ENCODE measurements around the gene FASLG. TPM values are rescaled to one million over a fixed set of nuclear protein-coding genes. Genes with fewer than 3 reads are reported as not detected.
"Not testable (repeated sequence)": the region's sequence is repeated elsewhere in the genome, so short reads cannot be mapped to it uniquely, and the experiment has no call there.

The FASLG gene
- total RNA-seq, 1 donor from 2014 or later: not detected

DNA sequence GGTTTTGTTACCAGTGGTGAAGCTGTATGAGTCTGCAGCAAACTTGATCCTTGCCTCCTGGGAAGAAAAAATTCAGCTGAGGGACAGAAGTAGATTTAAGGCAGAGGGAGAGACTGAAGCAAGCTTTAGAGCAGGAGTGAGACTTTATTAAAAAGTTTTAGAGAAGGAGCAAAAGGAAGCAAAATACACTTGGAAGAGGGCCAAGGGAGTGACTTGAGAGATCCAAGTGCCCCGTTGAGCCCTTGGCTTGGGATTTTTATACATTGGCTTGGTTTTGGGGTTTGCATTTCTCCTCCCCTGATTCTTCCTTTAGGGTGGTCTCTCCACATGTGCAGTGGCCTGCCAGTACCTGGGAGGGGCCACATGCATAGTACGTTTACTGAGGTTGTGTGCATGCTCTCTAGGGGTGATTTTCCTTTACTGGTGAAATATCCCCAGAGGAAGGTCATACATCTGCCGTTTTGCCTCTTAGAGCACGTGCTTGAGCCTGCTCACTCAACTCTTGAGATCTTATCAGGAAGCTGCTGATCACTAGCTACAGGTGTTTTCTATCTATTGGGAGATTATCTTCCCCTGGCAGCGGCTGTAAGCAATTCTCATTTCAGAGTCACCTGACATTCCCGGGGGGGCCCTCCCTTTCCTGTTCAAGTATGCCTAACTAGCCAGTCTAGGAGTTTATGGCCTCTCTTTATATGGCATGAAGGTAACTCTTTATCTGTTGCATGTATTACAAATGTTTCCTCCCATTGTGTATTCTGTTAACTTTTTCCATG lies 20.3 kb downstream of the FASLG start:
- H3K4me1 Mint-ChIP-seq (ENCODE audit: low read depth, unreplicated experiment): peaks cover 3% of the 10 kb centered on the region
- H3K27me3 Mint-ChIP-seq (ENCODE audit: unreplicated experiment): no peaks in the 10 kb centered on the region
- H3K36me3 Mint-ChIP-seq (ENCODE audit: unreplicated experiment): no peaks in the 10 kb centered on the region
- peaks cover 5% of the 10 kb centered on the region for H3K9me3 Mint-ChIP-seq (ENCODE audit: unreplicated experiment)
- no peak overlapping the region for H3K4me3 Mint-ChIP-seq (ENCODE audit: unreplicated experiment)
- no peak overlapping the region for H3K27ac Mint-ChIP-seq (ENCODE audit: unreplicated experiment)
- no peak for TF ChIP-seq CTCF (IDR thresholded peaks at IDR 0.05; ENCODE audit: partially characterized antibody, unreplicated experiment)
- DNase-seq: no peak

DNA sequence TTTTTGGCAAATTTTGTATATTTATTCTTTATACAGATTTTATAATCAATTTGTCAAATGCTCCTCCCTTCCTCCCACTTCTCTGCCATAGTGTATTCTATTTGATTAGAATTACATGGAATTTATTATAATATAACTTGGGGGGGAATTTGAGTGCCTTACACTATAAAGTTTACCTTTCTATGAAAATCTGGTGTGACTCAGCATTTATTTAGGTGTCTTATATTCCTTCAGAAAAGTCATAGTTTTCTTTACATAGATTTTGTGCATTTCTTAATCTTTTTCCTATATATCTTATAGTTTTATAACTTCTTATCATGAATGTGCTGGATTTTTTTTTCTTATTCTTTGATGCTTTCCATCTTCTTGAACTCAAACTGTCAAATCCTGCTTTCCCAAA lies 21.3 kb downstream of the FASLG start:
- TF ChIP-seq CTCF (IDR thresholded peaks at IDR 0.05; ENCODE audit: partially characterized antibody, unreplicated experiment): no peak

DNA sequence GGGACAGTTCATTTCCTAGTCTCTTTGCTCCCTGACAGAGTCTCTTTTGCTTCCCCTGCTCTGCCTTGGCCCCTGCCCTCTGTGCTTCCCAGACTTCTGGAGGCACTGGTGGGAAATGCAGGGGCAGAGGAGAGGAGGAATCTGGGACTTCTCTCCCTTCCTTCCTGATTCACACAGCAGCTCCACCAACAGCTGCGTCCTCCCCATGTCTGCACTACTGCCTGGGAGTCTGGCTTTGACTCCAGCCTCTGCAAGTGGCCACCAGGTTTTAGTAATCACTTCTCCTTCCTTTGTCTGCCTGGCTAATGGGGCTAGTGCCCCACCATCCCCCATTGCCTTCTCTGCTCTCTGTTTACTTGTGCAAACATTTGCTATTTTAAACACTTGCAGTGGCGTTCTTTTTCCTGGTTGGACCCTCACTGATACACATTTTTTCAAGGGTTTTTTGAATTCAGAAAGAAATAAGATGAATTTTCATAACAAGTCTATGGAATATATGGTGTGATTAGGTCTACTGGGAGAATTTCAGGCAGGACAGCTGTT lies 21.9 kb downstream of the FASLG start:
- Mint-ChIP-seq H3K9me3 (ENCODE audit: unreplicated experiment) (peaks cover 5% of the 10 kb centered on the region), H3K36me3 (ENCODE audit: unreplicated experiment) (no peaks in the 10 kb centered on the region), H3K27me3 (ENCODE audit: unreplicated experiment) (no peaks in the 10 kb centered on the region), H3K4me3 (ENCODE audit: unreplicated experiment) (no peak overlapping the region), H3K4me1 (ENCODE audit: low read depth, unreplicated experiment) (peaks cover 3% of the 10 kb centered on the region), H3K27ac (ENCODE audit: unreplicated experiment) (no peak overlapping the region)
- TF ChIP-seq CTCF (IDR thresholded peaks at IDR 0.05; ENCODE audit: partially characterized antibody, unreplicated experiment): no peak
- no peak for DNase-seq

More for the DNA sequence above, 21.3 kb downstream of the FASLG start:
- peaks cover 3% of the 10 kb centered on the region for H3K4me1 Mint-ChIP-seq (ENCODE audit: low read depth, unreplicated experiment)
- DNase-seq: no peak
- H3K27me3 Mint-ChIP-seq (ENCODE audit: unreplicated experiment): no peaks in the 10 kb centered on the region
- peaks cover 5% of the 10 kb centered on the region for H3K9me3 Mint-ChIP-seq (ENCODE audit: unreplicated experiment)
- no peak overlapping the region for H3K4me3 Mint-ChIP-seq (ENCODE audit: unreplicated experiment)
- H3K36me3 Mint-ChIP-seq (ENCODE audit: unreplicated experiment): no peaks in the 10 kb centered on the region
- no peak overlapping the region for H3K27ac Mint-ChIP-seq (ENCODE audit: unreplicated experiment)

- Mint-ChIP-seq H3K4me1 (ENCODE audit: low read depth, unreplicated experiment) (peaks cover 3% of the 10 kb centered on the region), H3K4me3 (ENCODE audit: unreplicated experiment) (no peak overlapping the region), H3K9me3 (ENCODE audit: unreplicated experiment) (peaks cover 5% of the 10 kb centered on the region), H3K36me3 (ENCODE audit: unreplicated experiment) (no peaks in the 10 kb centered on the region), H3K27me3 (ENCODE audit: unreplicated experiment) (no peaks in the 10 kb centered on the region), H3K27ac (ENCODE audit: unreplicated experiment) (no peak overlapping the region)
- DNase-seq: no peak
- no peak for TF ChIP-seq CTCF (IDR thresholded peaks at IDR 0.05; ENCODE audit: partially characterized antibody, unreplicated experiment)
These were observed 23.9 kb downstream of the FASLG start for GRCh38 chr1:172682812-172683211.

- Mint-ChIP-seq H3K9me3 (ENCODE audit: unreplicated experiment) (peaks cover under 1% of the 10 kb centered on the region), H3K4me1 (ENCODE audit: low read depth, unreplicated experiment) (no peaks in the 10 kb centered on the region)
- no peak for DNase-seq
These were observed 27.2 kb downstream of the FASLG start for GRCh38 chr1:172686143-172686542.

DNA sequence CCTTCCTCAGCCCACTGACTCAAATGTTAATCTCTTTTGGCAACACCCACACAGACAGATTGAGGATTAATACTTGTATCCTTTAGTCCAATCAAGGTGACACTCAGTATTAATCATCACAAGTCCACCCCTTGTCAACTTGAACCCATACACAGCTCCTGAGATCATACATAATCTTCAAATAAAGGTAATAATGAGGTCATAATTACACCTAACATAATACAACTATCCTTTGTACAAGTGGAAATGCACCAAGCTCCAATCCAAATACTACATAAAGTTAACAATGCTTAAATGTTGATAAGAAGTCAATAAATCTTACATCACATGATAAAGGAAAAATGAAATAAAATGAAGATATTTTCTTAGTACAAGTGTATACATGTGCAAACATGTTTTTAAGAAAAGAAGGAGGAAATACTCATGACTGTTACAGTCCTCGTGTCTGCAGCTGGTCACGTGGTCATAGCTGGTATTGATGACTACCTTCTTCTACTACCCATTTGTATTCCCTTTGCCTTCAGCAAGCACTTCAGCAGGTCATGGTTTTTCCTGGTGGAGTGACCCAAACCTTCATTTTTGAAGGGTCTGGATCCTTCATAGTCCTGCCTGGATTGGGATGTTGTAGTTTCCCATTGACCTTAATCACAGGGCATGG lies 29.7 kb downstream of the FASLG start:
- not testable (repeated sequence) for H3K27me3 Mint-ChIP-seq (ENCODE audit: unreplicated experiment); H3K4me3 Mint-ChIP-seq (ENCODE audit: unreplicated experiment); DNase-seq; H3K36me3 Mint-ChIP-seq (ENCODE audit: unreplicated experiment); H3K4me1 Mint-ChIP-seq (ENCODE audit: low read depth, unreplicated experiment); H3K9me3 Mint-ChIP-seq (ENCODE audit: unreplicated experiment); H3K27ac Mint-ChIP-seq (ENCODE audit: unreplicated experiment)

More at GRCh38 chr1:172686143-172686542, 27.2 kb downstream of the FASLG start:
- TF ChIP-seq CTCF (IDR thresholded peaks at IDR 0.05; ENCODE audit: partially characterized antibody, unreplicated experiment): no peak
- H3K36me3 Mint-ChIP-seq (ENCODE audit: unreplicated experiment): no peaks in the 10 kb centered on the region
- H3K27ac Mint-ChIP-seq (ENCODE audit: unreplicated experiment): no peak overlapping the region
- no peak overlapping the region for H3K4me3 Mint-ChIP-seq (ENCODE audit: unreplicated experiment)
- no peaks in the 10 kb centered on the region for H3K27me3 Mint-ChIP-seq (ENCODE audit: unreplicated experiment)

DNA sequence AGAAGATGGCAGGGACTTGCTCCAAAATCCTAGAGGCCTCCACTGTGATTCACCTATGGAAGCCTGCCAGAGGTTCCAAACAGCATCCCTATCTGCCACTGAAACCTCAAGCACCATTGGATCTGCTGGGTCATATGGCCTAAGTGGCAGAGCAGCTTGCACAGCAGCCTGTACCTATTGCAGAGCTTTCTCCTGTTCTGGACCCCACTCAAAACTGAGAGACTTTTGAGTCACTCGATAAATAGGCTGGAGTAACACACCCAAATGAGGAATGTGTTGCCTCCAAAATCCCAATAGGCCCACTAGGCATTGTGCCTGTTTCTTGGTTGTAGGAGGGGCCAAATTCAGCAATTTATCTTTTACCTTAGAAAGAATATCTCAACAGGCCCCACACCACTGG lies 32.0 kb downstream of the FASLG start:
- not testable (repeated sequence) for H3K4me1 Mint-ChIP-seq (ENCODE audit: low read depth, unreplicated experiment); H3K4me3 Mint-ChIP-seq (ENCODE audit: unreplicated experiment); H3K36me3 Mint-ChIP-seq (ENCODE audit: unreplicated experiment); H3K27me3 Mint-ChIP-seq (ENCODE audit: unreplicated experiment); H3K9me3 Mint-ChIP-seq (ENCODE audit: unreplicated experiment); H3K27ac Mint-ChIP-seq (ENCODE audit: unreplicated experiment); DNase-seq
